SH-SY5Y (cell line): ENCODE data around the gene PBX3.

Source experiments
- GATA2 ChIP-seq: IDR thresholded peaks from 2 replicates; pipeline ENCODE4 v1.6.1; 2011; ENCODE audit warnings: mild to moderate bottlenecking, low read depth, low read length
- GATA3 ChIP-seq: IDR thresholded peaks from 2 replicates; pipeline ENCODE4 v1.6.1; 2011; ENCODE audit warnings: low read depth, mild to moderate bottlenecking, low read length, moderate library complexity

DNA sequence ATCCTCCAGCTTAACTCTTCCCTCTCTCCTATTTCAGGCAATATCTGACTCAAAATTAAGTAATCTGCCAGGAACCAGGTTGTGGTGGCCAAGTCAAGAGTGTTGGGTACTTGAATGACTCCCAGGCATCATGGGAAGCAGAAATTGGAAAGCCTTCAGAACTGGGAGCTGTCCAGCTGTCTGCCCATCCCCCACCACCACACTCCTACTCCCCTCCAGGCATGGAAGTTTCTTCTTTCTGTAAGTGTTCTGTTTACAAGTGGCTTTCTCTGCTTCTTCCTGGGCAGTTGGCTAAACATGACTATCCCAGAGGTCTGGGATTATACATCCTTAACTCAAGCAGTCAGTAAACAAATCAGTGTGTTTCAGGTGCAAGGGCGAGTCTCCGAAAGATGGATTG is 14.6 kb upstream of the PBX3 start:
- TF ChIP-seq GATA2 (no peak), GATA3 (no peak)
